ENCODE results near the gene FYN.

- TF ChIP-seq POLR2A (IDR thresholded peaks at IDR 0.05; ENCODE audit: low read depth, low read length) (no peak), POLR2AphosphoS5 (IDR thresholded peaks at IDR 0.05; ENCODE audit: low read depth, low read length) (no peak), TAF1 (IDR thresholded peaks at IDR 0.05; ENCODE audit: borderline replicate concordance, low read depth, low read length) (no peak)
These were observed 122.2 kb downstream of the FYN start for GRCh38 chr6:111750753-111751673.
